HCT116 (cell line): Measurements from ENCODE around the gene FGD4. TPM values are rescaled to one million over a fixed set of nuclear protein-coding genes. Genes with fewer than 3 reads are reported as not detected.

Experiments
- ATAC-seq: fragments of 200-7000 bp; cut with Tn5 transposase; 2 replicates; pipeline ENCODE4 v1.9.1; 2020; ENCODE audit warnings: mild to moderate bottlenecking, moderate library complexity
- BruUV-seq: library from RNA; stranded (reverse); fragments of 400-500 nt; replicated peaks from 2 replicates; lab custom pipeline; 2021; lab: Mats Ljungman, UMichigan
- CTCF ChIA-PET: fragments of 300-600 bp; sonication (Branson Sonifier 250); formaldehyde crosslinking; loops from one replicate; lab custom pipeline; 2021; ENCODE audit warnings: antibody characterized with exemption; lab: Charles Lee
- POLR2A ChIA-PET: fragments of 300-600, 350-600 bp; sonication (Branson Sonifier 250); formaldehyde crosslinking; loops from one replicate; lab custom pipeline; 2021; ENCODE audit warnings: antibody characterized with exemption; lab: Charles Lee
- RAD21 ChIA-PET, 2 experiments: fragments of 300-600 bp; sonication (Branson Sonifier 250); formaldehyde crosslinking; loops; one replicate each; lab custom pipeline; 2023; ENCODE audit warnings: low total read pairs in 2 of 2; ENCODE audit not compliant: uncharacterized antibody in 2 of 2, unreplicated experiment in 2 of 2, low non-redundant PET in 1 of 2; lab: Charles Lee
- DNase-seq: peaks from one replicate; pipeline ENCODE4 v3.0.0-alpha.2; 2010; ENCODE audit warnings: low read depth, low spot score
- H2AFZ ChIP-seq: fragments of 200-600 bp; shearing (Covaris generic), sonication (generic); 2 replicates; pipeline ENCODE4 v1.6.1; 2017; ENCODE audit warnings: low read depth, mixed run types, mixed read lengths, antibody characterized with exemption, low read length; ENCODE audit not compliant: poor library complexity, severe bottlenecking
- H3K27ac ChIP-seq: 2 replicates; pipeline ENCODE4 v1.5.1; 2012; ENCODE audit warnings: low read depth, low read length
- H3K27me3 ChIP-seq: fragments of 200-600 bp; sonication (generic); 2 replicates; pipeline ENCODE4 v1.6.1; 2016; ENCODE audit warnings: mixed run types, low read length, mixed read lengths; ENCODE audit not compliant: insufficient read depth
- H3K36me3 ChIP-seq, 2 experiments: fragments of 200-500 bp in 1 of 2; fragments of 200-600 bp in 1 of 2; sonication (Bioruptor generic) in 1 of 2; sonication (generic) in 1 of 2; 2 replicates each; pipeline versions ENCODE4 v1.5.1 to v1.6.1; 2014 to 2016; ENCODE audit warnings: low read length in 2 of 2, inconsistent platforms in 1 of 2, mixed read lengths in 1 of 2, mixed run types in 1 of 2; ENCODE audit not compliant: insufficient read depth in 2 of 2, control insufficient read depth in 1 of 2
- H3K4me1 ChIP-seq, 2 experiments: fragments of 200-600 bp in 1 of 2; sonication (generic) in 1 of 2; 2 replicates each; pipeline versions ENCODE4 v1.5.1 to v1.6.1; 2012 to 2017; ENCODE audit warnings: low read length in 2 of 2, inconsistent platforms in 1 of 2, mild to moderate bottlenecking in 1 of 2, mixed read lengths in 1 of 2, mixed run types in 1 of 2, moderate library complexity in 1 of 2; ENCODE audit not compliant: insufficient read depth in 2 of 2, control insufficient read depth in 1 of 2
- H3K4me2 ChIP-seq: fragments of 200-600 bp; sonication (generic); 2 replicates; pipeline ENCODE4 v1.6.1; 2017; ENCODE audit warnings: mixed run types, low read length, mixed read lengths
- H3K4me3 ChIP-seq, 2 experiments: fragments of 200-600 bp in 1 of 2; sonication (generic) in 1 of 2; replicated peaks in 1 of 2; 2 replicates each; pipeline ENCODE4 v1.5.1; 2011 to 2016; ENCODE audit warnings: low read length in 2 of 2, control low read depth in 1 of 2, low read depth in 1 of 2, mild to moderate bottlenecking in 1 of 2, mixed read lengths in 1 of 2, mixed run types in 1 of 2
- H3K79me2 ChIP-seq: fragments of 200-600 bp; sonication (generic); 2 replicates; pipeline ENCODE4 v1.6.1; 2017; ENCODE audit warnings: mild to moderate bottlenecking, mixed run types, low read length, moderate library complexity, mixed read lengths; ENCODE audit not compliant: insufficient read depth
- H3K9ac ChIP-seq: fragments of 200-600 bp; sonication (generic); 2 replicates; pipeline ENCODE4 v1.6.1; 2016; ENCODE audit warnings: low read length, mixed read lengths
- H3K9me2 ChIP-seq: fragments of 200-600 bp; sonication (generic), shearing (Covaris generic); 2 replicates; pipeline ENCODE4 v1.6.1; 2017; ENCODE audit warnings: mixed run types, mild to moderate bottlenecking, moderate library complexity; ENCODE audit not compliant: insufficient read depth
- H3K9me3 ChIP-seq, 2 experiments: fragments of 200-500 bp in 1 of 2; fragments of 200-600 bp in 1 of 2; sonication (Bioruptor generic) in 1 of 2; sonication (generic) in 1 of 2; 2 replicates each; pipeline ENCODE4 v1.6.1; 2014 to 2017; ENCODE audit warnings: low read length in 2 of 2, mixed read lengths in 2 of 2, inconsistent platforms in 1 of 2, low read depth in 1 of 2, mild to moderate bottlenecking in 1 of 2, mixed run types in 1 of 2, moderate library complexity in 1 of 2; ENCODE audit not compliant: control insufficient read depth in 1 of 2, insufficient read depth in 1 of 2
- H4K20me1 ChIP-seq: fragments of 200-600 bp; sonication (generic), shearing (Covaris generic); 2 replicates; pipeline ENCODE4 v1.6.1; 2017; ENCODE audit warnings: mixed run types, mild to moderate bottlenecking, moderate library complexity; ENCODE audit not compliant: insufficient read depth
- ATF3 ChIP-seq: IDR thresholded peaks from 2 replicates; pipeline ENCODE4 v1.6.1; 2012
- CBX3 ChIP-seq: IDR thresholded peaks from 2 replicates; pipeline ENCODE4 v1.6.1; 2012; ENCODE audit warnings: low read depth
- EGR1 ChIP-seq: IDR thresholded peaks from 2 replicates; pipeline ENCODE4 v1.6.1; 2012; ENCODE audit warnings: low read depth
- ELF1 ChIP-seq: IDR thresholded peaks from 2 replicates; pipeline ENCODE4 v1.6.1; 2012; ENCODE audit warnings: low read depth, borderline replicate concordance
- EZH2 ChIP-seq: fragments of 200-600 bp; sonication (generic); IDR thresholded peaks from 2 replicates; pipeline ENCODE4 v1.6.1; 2017; ENCODE audit warnings: antibody characterized with exemption, mixed run types
- EZH2phosphoT487 ChIP-seq: fragments of 200-600 bp; IDR thresholded peaks from 2 replicates; pipeline ENCODE4 v1.6.1; 2018; ENCODE audit warnings: antibody characterized with exemption, borderline replicate concordance
- FOSL1 ChIP-seq: IDR thresholded peaks from 2 replicates; pipeline ENCODE4 v1.6.1; 2012; ENCODE audit warnings: low read depth
- JUND ChIP-seq: IDR thresholded peaks from 2 replicates; pipeline ENCODE4 v1.6.1; 2012
- POLR2AphosphoS5 ChIP-seq: IDR thresholded peaks from 2 replicates; pipeline ENCODE4 v1.6.1; 2011; ENCODE audit warnings: mild to moderate bottlenecking, low read depth, low read length, moderate library complexity
- REST ChIP-seq: IDR thresholded peaks from 2 replicates; pipeline ENCODE4 v1.6.1; 2012; ENCODE audit warnings: low read depth
- SP1 ChIP-seq: IDR thresholded peaks from 2 replicates; pipeline ENCODE4 v1.6.1; 2012; ENCODE audit warnings: low read depth
- SRF ChIP-seq: IDR thresholded peaks from 2 replicates; pipeline ENCODE4 v1.6.1; 2012; ENCODE audit warnings: low read depth
- TCF7L2 ChIP-seq: IDR thresholded peaks from 2 replicates; pipeline ENCODE4 v1.7.0; 2011; ENCODE audit warnings: borderline replicate concordance, inconsistent platforms; ENCODE audit not compliant: insufficient read depth, insufficient read length; ENCODE audit errors: extremely low read depth
- YY1 ChIP-seq: IDR thresholded peaks from 2 replicates; pipeline ENCODE4 v1.6.1; 2011; ENCODE audit warnings: low read length, low read depth, moderate library complexity, mild to moderate bottlenecking; ENCODE audit not compliant: insufficient replicate concordance; ENCODE audit errors: extremely low read depth
- ZFX ChIP-seq: fragments of 450-650 bp; IDR thresholded peaks from 2 replicates; pipeline ENCODE4 v1.6.1; 2017
- intact Hi-C: fragments of 100-400 bp; cut with micrococcal nuclease; formaldehyde crosslinking; loops from 2 replicates; pipeline ENCODE4 v1.10.0; 2022
- total RNA-seq: library from RNA; stranded (reverse); gene quantifications from one replicate; pipeline ENCODE4 v1.2.1, GENCODE V29; 2021; ENCODE audit not compliant: unreplicated experiment
- TF ChIP-seq, protein P1 (sequence below), 3 experiments: fragments of 200-600 bp in 1 of 3; sonication (generic) in 1 of 3; IDR thresholded peaks in 2 of 3; conservative IDR thresholded peaks in 1 of 3; 2 replicates each; pipeline ENCODE4 v1.5.1; 2012 to 2017; ENCODE audit warnings: low read depth in 2 of 3, low read length in 2 of 3, antibody characterized with exemption in 1 of 3, borderline replicate concordance in 1 of 3, control low read depth in 1 of 3, mild to moderate bottlenecking in 1 of 3, mixed read lengths in 1 of 3, mixed run types in 1 of 3, moderate library complexity in 1 of 3; ENCODE audit not compliant: insufficient read depth in 1 of 3

FGD4 gene
- total RNA-seq, 1 experiment from 2014 or later, result 7.7 TPM

DNA sequence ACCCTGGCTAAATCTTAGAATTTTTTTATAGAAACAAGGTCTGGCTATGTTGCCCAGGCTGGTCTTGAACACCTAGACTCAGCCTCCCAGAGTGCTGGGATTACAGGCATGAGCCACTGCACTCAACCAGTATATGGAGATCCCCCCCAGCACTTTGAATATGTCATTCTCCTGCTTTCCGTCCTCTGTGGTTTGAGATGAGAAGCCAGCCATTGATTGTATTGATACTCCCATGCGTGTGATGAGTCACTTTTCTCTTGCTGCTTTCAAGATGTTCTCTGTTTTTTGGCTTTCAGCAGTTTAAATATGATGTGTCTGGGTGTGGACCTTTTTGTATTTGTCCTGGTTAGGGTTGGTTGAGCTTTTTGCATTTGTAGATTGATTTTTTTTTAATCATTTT is 204.5 kb downstream of the FGD4 start:
- intact Hi-C loops, result no loop called here
- Histone ChIP-seq H3K4me3 (no peak overlapping the region), H4K20me1 (no peaks in the 10 kb centered on the region), H3K9me2 (no peaks in the 10 kb centered on the region), H3K4me1 (no peaks in the 10 kb centered on the region), H3K79me2 (no peaks in the 10 kb centered on the region), H3K27ac (no peak overlapping the region), H3K9ac (no peak overlapping the region), H3K36me3 (no peaks in the 10 kb centered on the region), H3K4me2 (no peak overlapping the region), H3K9me3 (no peaks in the 10 kb centered on the region), H2AFZ (no peak overlapping the region), H3K27me3 (no peaks in the 10 kb centered on the region)
- TF ChIP-seq EGR1, result no peak
- TF ChIP-seq SRF, result no peak
- TF ChIP-seq TCF7L2, result no peak
- no peak for TF ChIP-seq ATF3
- TF ChIP-seq JUND, result no peak
- TF ChIP-seq POLR2AphosphoS5, result no peak
- no peak for TF ChIP-seq FOSL1
- TF ChIP-seq SP1, result no peak
- ChIA-PET POLR2A (no interaction called here), CTCF (no interaction called here), RAD21 (no interaction called here)
- no peak for ATAC-seq
- no peak for DNase-seq
- no TSS peak for BruUV-seq

GRCh38 chr12:32604565-32604964 is 205.2 kb downstream of the FGD4 start:
- ATAC-seq, result no peak
- BruUV-seq, result no TSS peak
- Histone ChIP-seq H3K27me3 (no peaks in the 10 kb centered on the region), H3K9me3 (no peaks in the 10 kb centered on the region), H3K4me2 (no peak overlapping the region), H4K20me1 (no peaks in the 10 kb centered on the region), H3K79me2 (no peaks in the 10 kb centered on the region), H3K9me2 (no peaks in the 10 kb centered on the region), H3K4me3 (no peak overlapping the region), H3K9ac (no peak overlapping the region), H3K36me3 (no peaks in the 10 kb centered on the region), H3K4me1 (no peaks in the 10 kb centered on the region), H3K27ac (no peak overlapping the region), H2AFZ (no peak overlapping the region)
- ChIA-PET CTCF (interaction anchor here (0.8 to 1.2 kb wide), 2 partner anchors 148 to 1332 kb away, joined by 3 read pairs; no protein-coding TSS in a partner anchor), RAD21 (no interaction called here), POLR2A (no interaction called here)
- intact Hi-C loops, result no loop called here
- no peak for DNase-seq
- TF ChIP-seq POLR2AphosphoS5, result no peak
- TF ChIP-seq ELF1, result no peak
- TF ChIP-seq REST, result no peak
- no peak for TF ChIP-seq SP1
- no peak for TF ChIP-seq TCF7L2
- no peak for TF ChIP-seq FOSL1
- TF ChIP-seq ZFX, result no peak
- TF ChIP-seq YY1, result no peak
- no peak for TF ChIP-seq EZH2phosphoT487
- TF ChIP-seq, protein P1, sequence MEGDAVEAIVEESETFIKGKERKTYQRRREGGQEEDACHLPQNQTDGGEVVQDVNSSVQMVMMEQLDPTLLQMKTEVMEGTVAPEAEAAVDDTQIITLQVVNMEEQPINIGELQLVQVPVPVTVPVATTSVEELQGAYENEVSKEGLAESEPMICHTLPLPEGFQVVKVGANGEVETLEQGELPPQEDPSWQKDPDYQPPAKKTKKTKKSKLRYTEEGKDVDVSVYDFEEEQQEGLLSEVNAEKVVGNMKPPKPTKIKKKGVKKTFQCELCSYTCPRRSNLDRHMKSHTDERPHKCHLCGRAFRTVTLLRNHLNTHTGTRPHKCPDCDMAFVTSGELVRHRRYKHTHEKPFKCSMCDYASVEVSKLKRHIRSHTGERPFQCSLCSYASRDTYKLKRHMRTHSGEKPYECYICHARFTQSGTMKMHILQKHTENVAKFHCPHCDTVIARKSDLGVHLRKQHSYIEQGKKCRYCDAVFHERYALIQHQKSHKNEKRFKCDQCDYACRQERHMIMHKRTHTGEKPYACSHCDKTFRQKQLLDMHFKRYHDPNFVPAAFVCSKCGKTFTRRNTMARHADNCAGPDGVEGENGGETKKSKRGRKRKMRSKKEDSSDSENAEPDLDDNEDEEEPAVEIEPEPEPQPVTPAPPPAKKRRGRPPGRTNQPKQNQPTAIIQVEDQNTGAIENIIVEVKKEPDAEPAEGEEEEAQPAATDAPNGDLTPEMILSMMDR (IDR thresholded peaks at IDR 0.05 in 2 of 3, conservative IDR thresholded peaks at IDR 0.05 in 1 of 3; ENCODE audit: borderline replicate concordance in 1 of 3, insufficient read depth in 1 of 3, low read depth in 2 of 3, low read length in 2 of 3), result no peak
- TF ChIP-seq EZH2, result no peak
- no peak for TF ChIP-seq SRF
- TF ChIP-seq CBX3, result no peak
- no peak for TF ChIP-seq JUND
